GM12873 (cell line): Measurements from ENCODE around the gene PTPRT.

ENCODE experiments used
- TF ChIP-seq, protein P1 (sequence below): IDR thresholded peaks from 2 replicates; pipeline ENCODE4 v1.5.1; 2012; ENCODE audit warnings: low read depth, mild to moderate bottlenecking, moderate library complexity, low read length, control low read depth; ENCODE audit not compliant: insufficient read depth; ENCODE audit errors: missing control alignments

PTPRT gene

DNA sequence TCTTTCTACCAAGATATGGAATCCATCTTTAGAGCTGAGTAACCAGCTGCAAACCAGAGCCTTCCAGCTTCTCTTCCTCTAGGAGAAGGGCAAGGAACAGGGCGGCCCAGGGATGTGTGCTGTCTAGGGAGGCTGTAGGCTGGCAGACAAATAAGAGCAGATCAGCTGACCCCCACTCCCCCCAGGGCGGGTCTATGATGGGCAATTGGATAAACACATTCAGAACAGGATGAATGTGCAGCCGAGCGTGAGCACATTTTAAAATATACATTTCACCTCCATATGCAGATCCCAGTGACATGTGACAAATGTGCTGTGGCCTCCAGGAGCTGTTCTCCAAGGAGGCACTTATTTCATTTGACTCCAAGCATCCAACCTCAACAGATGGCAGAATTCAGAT is 580.1 kb downstream of the PTPRT start:
- TF ChIP-seq, protein P1, sequence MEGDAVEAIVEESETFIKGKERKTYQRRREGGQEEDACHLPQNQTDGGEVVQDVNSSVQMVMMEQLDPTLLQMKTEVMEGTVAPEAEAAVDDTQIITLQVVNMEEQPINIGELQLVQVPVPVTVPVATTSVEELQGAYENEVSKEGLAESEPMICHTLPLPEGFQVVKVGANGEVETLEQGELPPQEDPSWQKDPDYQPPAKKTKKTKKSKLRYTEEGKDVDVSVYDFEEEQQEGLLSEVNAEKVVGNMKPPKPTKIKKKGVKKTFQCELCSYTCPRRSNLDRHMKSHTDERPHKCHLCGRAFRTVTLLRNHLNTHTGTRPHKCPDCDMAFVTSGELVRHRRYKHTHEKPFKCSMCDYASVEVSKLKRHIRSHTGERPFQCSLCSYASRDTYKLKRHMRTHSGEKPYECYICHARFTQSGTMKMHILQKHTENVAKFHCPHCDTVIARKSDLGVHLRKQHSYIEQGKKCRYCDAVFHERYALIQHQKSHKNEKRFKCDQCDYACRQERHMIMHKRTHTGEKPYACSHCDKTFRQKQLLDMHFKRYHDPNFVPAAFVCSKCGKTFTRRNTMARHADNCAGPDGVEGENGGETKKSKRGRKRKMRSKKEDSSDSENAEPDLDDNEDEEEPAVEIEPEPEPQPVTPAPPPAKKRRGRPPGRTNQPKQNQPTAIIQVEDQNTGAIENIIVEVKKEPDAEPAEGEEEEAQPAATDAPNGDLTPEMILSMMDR: no peak

DNA sequence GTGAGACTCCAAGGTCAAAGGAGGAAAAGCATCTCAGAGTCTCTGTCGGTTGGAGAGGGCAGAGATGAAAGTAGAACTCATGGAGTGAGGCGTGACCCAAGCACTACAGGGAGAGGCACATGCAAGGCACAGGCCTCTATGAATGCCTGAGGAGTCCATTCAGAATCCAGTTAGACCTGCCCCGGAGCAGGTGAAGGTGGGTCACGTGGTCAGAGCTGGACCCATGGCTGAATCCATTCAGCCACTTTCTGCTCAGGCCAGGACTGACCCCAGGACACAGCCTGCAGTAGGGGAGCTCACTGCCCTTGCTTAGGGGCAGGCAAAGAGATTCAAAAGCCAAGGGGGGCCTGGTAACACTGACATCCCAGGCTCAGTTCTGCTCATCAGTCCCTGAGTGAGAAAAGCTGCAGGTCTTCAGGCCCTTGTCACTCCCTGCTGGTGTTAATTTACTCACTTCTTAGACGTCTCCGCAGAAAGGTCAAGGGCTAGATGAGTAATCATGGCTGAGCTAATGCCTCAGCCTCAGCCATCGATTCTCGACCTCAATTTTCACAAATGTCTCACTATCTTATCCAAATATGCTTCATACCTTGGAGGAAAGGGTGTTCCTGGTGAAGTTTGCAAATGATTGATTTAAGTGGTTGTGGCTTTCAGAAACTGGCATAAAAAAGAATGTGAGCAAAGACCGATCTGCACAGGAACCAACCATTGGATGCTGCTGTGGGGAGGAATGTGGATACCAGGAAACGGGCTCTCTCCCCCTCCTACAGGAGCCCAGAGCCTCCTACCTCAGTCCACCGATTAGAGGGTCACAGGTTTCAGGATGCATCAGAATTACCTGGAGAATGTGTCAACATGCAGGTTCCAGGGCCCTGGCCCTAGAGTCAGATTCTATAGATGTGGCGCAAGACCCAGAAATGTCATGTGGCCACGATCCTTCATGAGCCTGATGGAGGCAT is 584.4 kb downstream of the PTPRT start:
- TF ChIP-seq, protein P1: no peak

DNA sequence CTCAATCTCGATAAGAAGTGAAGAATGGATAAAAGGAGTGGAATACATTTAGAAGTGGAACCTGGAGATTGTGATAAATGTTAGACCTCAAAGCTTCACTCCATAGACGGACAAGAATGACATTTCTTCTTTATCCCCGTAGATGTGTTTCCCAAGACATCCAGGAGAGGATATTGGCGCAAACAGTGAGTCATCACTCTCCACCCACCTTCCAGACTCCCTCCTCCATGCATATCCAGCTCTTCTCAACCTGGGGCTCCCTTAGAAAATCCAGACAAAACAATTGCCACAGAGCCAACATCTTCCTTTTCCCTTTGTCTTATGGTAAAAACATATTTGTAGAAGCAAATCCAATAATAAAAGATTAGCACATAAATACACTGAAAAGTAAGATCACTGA is 586.1 kb downstream of the PTPRT start:
- TF ChIP-seq, protein P1: no peak

DNA sequence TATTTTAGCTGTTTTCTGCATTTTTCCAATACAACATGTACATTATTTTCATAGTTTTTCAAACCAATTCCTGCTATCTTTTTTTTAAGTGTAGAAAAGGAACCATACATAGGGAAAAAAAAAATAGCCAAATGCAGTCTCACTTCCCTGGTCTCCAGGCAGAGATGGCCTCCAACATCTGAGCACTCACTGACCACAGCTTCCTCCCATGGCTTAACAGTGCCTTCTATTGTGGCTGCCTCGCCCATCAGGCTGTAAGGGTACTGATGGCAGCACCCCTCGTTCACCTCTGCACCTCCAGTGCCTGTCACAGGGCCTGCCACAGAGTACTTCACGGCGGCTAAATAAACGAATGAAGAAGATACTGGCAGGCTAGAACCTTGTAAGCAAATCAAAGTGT is 591.1 kb downstream of the PTPRT start:
- TF ChIP-seq, protein P1: no peak

DNA sequence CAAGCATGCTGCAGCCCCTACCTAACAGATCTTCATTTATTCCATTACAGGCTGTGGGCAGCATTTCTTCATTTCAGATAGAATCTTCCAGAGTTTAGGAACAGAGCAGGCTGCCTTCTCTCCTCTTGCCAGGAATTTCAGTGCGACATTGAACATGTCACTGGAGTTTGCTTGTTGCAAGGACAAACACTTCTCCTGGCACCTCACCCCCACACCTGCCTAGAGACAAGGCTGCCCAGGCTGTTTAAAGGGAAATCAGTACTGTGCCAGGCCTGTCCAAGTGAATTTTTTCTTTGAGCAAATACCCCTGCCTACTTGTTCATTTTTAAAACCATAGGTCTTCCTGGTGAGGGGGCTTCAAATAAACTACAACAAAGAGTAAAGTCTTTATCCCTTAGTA is 594.1 kb downstream of the PTPRT start:
- TF ChIP-seq, protein P1: no peak

DNA sequence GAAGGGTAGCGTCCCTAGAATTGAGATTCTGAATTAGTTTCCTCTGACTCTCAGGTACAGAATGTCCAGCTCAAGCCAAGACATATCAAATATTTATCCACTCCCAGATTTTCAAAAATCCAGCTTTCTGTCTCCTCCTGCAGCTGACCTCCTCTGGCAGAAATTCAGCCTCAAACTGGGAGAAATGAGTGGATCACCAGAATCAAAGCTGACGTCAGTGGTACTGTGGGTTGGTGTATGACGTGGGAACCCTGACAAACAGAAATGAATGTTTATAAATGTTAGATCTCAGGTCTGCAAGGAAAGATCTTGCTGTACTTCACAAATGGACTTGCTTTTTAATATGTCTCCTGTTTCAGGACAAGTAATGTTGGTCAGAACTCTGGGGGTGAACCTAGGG is 595.0 kb downstream of the PTPRT start:
- TF ChIP-seq, protein P1: no peak

DNA sequence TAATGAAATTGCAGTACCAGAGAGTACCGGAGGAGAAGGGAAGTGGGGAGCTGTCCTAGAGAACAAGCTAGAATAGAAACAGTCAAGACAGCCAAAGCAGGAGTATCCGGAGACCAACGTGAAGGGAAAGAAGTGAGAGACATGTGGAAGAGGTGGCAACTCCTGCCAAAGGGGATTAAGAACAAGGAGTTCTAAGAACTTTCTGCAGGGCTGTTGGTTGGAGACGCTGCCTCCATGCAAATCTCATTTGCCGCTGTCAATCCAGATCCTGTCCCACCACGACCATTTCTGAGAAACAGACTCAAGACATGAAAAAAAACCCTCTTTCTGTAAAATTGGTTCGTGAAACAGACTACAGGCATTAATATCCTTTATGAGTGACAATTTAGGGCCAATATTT is 595.7 kb downstream of the PTPRT start:
- TF ChIP-seq, protein P1: no peak
